ENCODE results near the gene LPCAT2. TPM values are rescaled to one million over a fixed set of nuclear protein-coding genes. Genes with fewer than 3 reads are reported as not detected.

The LPCAT2 gene
- total and polyA plus RNA-seq, 2 of the 13 experiments (the other 11 are each of a cell fraction or from before 2014, with no cell fraction given), result 9.9 to 17.6 TPM

DNA sequence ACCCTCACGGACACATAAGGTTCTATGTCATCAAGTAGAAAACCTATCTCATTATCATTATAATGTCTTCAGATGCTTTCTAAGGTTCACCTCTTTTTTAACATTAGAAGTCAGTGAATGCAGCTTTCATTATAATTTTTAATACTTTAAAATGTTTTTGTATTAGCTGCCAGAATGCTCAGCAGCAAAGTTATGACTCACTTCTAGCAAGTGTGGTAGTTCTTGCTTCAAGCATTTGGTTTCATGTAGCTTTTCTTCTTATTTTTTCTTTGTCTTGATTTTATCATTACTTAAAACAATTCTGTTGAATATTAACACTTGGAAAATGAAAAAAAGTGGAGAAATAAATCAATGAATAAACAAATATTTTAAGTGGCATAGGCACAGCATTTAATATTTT, 23.4 kb downstream of the LPCAT2 start:
- H3K9ac ChIP-seq (ENCODE audit: insufficient read depth, low read depth, low read length), result no peak overlapping the region
- no peaks in the 10 kb centered on the region for H3K27me3 ChIP-seq (ENCODE audit: control insufficient read depth in 1 of 2, insufficient read depth in 2 of 2, low read length in 2 of 2)
- no peaks in the 10 kb centered on the region for H4K20me1 ChIP-seq (ENCODE audit: insufficient read depth, low read length)
- no peaks in the 10 kb centered on the region for H3K79me2 ChIP-seq (ENCODE audit: insufficient read depth, low read length)
- BruUV-seq (replicated peaks), result no TSS peak
- FAIRE-seq (no peak), DNase-seq (ENCODE audit: low spot score) (no peak), ATAC-seq (no peak)
- ChIA-PET CTCF (ENCODE audit: low intra/inter-chr PET ratio, low total read pairs) (no interaction called here), POLR2A (no interaction called here)
- in situ Hi-C loops (cut with HindIII; ENCODE audit: extremely low pct_ligation_motif_present, low pct_unique_long_range_greater_than_20kb) (no loop called here), intact Hi-C loops (cut with micrococcal nuclease; ENCODE audit: unreplicated experiment) (no loop called here)
- H3K36me3 ChIP-seq (replicated peaks in 1 of 2; ENCODE audit: control insufficient read depth in 1 of 2, insufficient read depth in 2 of 2, low read length in 2 of 2), result peaks cover 1 to 12% of the 10 kb centered on the region in 2 experiments
- no peak overlapping the region for H3K4me3 ChIP-seq (replicated peaks in 1 of 3; ENCODE audit: insufficient read depth in 1 of 3, low read depth in 2 of 3, low read length in 3 of 3)
- no peaks in the 10 kb centered on the region for H3K9me3 ChIP-seq (ENCODE audit: low read length)
- TF ChIP-seq, protein P1, sequence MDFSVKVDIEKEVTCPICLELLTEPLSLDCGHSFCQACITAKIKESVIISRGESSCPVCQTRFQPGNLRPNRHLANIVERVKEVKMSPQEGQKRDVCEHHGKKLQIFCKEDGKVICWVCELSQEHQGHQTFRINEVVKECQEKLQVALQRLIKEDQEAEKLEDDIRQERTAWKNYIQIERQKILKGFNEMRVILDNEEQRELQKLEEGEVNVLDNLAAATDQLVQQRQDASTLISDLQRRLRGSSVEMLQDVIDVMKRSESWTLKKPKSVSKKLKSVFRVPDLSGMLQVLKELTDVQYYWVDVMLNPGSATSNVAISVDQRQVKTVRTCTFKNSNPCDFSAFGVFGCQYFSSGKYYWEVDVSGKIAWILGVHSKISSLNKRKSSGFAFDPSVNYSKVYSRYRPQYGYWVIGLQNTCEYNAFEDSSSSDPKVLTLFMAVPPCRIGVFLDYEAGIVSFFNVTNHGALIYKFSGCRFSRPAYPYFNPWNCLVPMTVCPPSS (IDR thresholded peaks at IDR 0.05), result no peak
- TF ChIP-seq YEATS2 (CRISPR knock-in tag; IDR thresholded peaks at IDR 0.05; ENCODE audit: borderline replicate concordance) (no peak), KDM5B (CRISPR knock-in tag; IDR thresholded peaks at IDR 0.05; ENCODE audit: borderline replicate concordance) (no peak), SUZ12 (IDR thresholded peaks at IDR 0.05; ENCODE audit: low read depth, low read length) (no peak), ZNF775 (CRISPR knock-in tag; IDR thresholded peaks at IDR 0.05; ENCODE audit: borderline replicate concordance) (no peak), ZNF10 (CRISPR knock-in tag; IDR thresholded peaks at IDR 0.05; ENCODE audit: borderline replicate concordance, low read depth) (no peak), TCF12 (IDR thresholded peaks at IDR 0.05) (no peak), TCF12 (CRISPR knock-in tag; IDR thresholded peaks at IDR 0.05) (no peak), ELF4 (CRISPR knock-in tag; IDR thresholded peaks at IDR 0.05; ENCODE audit: borderline replicate concordance) (no peak)
- no peak overlapping the region for H3K27ac ChIP-seq (ENCODE audit: extremely low read length, insufficient read depth, low read length)
- H2AFZ ChIP-seq (ENCODE audit: low read length), result no peak overlapping the region
- no peaks in the 10 kb centered on the region for H3K4me1 ChIP-seq (ENCODE audit: insufficient read depth, low read length)
- H3K4me2 ChIP-seq (ENCODE audit: low read depth, low read length), result no peak overlapping the region
- 92% methylated on average over 1 of the region's 1 CpG for WGBS (ENCODE audit: low lambda C conversion rate)

All from HepG2 (cell line).